SIG-M5 (cell line): ENCODE data around the gene FIZ1.
"Not testable (repeated sequence)": the region's sequence is repeated elsewhere in the genome, so short reads cannot be mapped to it uniquely, and the experiment has no call there.

ENCODE experiments used
- DNase-seq: peaks from one replicate; lab custom pipeline; 2025; lab: John Stamatoyannopoulos, UW

The FIZ1 gene

DNA sequence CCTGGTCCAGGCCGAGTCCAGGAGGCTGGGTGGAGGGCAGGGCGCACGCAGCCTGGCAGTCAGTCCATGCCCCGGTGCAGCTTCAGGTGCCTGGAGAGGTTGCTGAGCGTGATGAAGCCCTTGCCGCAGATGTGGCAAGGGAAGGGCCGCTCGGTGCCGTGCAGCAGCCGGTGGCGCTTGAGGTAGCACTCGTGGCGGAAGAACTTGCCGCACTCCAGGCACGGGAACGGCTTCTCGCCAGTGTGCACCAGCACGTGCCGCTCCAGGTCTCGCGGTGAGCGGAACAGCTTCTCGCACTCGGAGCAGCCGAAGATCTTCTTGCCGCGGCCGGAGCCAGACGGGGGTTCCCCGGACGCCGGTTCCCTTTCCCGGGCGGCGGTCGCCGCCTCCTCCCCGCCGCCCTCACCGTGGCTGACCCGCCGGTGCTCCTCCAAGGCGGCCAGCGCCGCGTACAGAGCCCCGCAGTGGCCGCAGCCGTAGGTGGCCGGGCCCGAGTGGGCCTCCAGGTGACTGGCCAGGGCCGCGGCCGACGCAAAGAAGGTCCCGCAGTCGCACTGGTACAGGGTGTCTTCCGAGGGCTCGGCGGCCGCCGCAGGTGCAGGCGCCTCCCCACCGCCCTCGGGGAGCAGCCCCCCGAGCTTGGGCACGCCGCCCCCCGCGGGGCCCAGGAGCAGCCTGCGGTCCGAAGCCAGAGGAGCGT, 6.8 kb downstream of the FIZ1 start:
- DNase-seq: no peak

DNA sequence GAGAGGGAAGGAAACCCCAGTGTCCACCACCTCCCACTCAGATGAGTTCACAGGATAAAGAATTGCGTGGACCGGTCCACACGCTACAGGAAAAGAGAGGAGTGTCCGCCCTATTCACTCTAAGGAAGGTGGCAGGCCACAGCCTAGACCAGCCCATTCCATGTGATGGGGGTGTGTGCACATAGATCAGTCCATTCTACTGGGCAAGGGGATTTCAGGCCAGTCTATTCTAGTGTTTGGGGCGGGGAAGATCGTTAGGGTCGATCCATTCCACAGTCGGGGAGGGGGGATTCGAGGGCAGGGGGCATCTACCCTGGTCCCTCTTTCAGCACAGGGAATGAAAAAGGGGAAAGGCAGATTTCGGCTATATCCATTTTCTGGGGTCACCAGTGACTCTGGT, 7.8 kb downstream of the FIZ1 start:
- no peak for DNase-seq

DNA sequence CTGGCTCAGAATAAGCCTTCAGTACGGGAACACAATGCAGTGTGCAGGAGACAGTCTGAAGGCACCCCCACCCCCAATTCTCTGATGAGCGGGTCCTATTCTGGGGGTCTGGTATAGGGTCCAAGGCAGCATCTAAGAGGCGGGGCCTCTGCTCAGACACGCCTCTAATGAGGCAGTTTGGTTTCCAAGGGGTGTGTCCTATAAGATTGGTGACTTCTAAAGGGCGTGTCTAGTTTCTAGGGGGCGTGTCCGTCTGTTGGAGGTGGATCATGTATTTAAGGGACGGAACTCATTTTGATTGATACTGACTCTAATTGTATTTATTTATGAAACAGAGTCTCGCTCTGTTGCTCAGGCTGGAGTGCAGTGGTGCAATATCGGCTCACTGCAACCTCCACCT, 8.7 kb downstream of the FIZ1 start:
- DNase-seq: no peak

DNA sequence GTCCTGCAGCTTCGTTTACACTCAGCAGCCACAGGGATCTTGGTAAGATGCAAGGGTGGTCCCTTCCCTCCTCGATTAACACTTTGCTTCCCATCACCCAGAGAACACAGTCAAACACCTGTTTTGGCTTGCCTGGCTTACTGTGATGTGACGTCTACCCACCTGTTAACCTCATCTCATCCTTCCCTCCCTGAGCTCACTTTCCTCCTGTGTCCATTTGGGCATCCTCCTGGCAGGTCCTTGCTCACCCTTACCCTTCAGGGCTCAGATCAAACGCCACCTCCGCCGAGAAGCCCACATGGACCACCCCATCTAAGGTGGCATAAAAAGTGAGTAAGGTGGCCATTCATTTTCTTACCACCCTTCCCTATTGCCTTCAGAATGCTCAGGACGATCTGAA, 9.2 kb downstream of the FIZ1 start:
- DNase-seq: no peak

DNA sequence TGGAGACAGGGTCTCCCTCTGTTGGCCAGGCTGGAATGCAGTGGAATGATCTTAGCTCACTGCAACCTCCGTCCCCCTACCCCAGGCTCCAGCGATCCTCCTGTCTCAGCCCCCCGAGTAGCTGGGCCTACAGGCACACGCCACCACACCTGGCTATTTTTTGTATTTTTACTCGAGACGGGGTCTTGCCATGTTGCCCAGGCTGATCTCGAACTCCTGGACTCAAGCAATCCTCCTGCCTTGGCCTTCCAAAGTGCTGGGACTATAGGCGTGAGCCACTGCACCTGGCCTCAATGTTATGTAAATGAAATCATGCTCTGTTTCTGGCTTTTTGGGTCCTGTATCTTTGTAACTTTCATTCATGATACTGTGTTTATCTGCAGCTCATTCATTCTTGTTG, 10.6 kb downstream of the FIZ1 start:
- no peak for DNase-seq

DNA sequence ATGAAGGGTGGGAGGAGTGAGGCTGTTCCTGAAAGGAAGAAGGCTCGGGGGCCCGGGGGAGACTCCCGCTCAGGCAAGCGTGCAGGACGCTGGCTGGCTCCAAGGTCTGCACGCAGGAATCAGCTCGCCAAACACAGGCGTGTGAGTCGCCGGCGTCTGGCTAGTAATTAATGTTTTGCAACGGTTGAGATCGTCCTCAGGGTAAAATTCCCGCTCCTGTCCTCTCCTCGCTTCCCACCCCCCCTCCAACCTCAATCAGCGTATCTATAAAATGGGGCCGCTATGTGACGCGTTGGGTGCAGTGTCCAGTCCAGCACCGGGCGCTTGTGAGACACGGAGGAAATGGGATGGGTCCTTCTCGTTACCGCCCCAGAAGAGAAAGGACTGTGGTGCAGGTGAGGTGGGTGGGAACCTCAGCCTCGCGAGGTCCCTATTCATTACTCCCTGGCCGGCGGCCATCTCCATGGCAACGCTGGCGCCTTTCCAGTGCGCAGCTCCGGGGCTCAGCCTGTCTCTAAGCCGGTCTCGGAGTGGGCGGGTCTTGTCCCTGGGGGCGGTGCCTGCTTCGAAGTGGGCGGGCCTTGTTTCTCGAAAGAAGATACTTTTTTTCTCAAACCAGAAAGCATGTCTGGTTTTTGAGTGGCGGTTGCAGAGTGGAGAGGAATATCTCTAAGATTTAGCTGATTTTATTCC, 12.2 kb downstream of the FIZ1 start:
- DNase-seq: peak; percentile 33

DNA sequence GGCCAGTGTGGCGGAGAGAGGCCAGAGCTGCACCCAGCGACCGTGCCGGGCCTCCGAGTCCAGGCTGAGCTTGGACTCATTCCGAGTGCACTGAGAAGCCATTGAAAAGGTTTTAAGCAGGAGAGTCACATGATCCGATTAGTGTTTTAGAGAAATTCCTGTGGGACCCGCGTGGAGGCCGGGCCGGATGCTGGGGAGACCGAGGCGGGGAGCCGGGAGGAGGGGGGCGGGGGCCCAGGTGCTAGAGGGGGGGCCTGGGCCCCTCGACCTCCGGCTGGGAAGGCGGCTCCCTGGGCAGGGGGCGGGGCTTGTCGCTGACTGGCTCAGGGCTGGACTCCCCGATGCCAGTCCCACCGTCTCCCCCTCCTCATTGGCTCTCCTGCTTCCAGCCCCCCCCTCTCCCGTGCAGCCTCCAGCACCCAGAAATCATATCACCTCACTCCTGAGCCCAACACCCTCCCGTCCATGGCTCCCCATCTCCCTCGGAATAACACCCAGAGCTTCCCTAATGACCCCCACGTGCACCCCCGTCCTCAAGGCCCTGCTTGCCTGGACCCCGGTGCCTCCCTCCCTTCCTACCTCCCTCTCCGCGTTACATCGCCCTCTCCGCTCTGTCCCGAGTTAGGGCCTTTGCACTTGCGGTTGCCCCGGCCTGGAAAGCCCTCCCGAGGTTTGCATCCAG, 13.5 kb downstream of the FIZ1 start:
- no peak for DNase-seq

DNA sequence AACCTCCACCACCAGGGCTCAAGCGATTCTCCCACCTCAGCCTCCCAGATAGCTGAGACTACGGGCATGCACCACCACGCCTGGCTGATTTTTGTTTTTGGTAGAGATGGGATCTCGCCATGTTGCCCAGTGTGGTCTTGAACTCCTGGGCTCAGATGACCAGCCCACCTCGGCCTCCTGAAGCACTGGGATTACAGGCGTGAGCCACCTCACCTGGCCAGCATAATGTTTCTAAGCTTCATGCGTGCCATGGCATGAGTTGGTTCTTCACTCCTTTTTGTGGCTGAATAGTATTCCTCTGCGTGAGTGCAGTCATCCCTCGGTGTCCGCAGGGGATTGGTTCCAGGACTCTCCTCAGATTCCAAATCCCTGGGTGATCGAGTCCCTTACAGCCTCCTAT, 14.4 kb downstream of the FIZ1 start:
- no peak for DNase-seq

DNA sequence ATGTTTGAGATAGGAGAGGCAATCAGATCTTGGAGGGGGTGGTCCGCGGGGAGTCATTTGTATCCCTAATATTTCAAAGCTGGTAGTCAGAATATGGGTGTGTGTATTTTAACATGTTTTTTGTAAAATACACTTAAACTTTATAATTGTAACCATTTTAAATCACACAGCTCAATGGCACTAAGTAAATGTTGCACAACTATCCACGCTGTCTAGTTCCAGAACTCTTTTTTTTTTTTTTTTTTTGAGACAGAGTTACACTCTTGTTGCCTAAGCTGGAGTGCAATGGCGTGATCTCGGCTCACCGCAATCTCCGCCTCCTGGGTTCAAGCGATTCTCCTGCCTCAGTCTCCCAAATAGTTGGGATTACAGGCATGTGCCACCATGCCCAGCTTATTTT, 15.4 kb downstream of the FIZ1 start:
- not testable (repeated sequence) for DNase-seq

DNA sequence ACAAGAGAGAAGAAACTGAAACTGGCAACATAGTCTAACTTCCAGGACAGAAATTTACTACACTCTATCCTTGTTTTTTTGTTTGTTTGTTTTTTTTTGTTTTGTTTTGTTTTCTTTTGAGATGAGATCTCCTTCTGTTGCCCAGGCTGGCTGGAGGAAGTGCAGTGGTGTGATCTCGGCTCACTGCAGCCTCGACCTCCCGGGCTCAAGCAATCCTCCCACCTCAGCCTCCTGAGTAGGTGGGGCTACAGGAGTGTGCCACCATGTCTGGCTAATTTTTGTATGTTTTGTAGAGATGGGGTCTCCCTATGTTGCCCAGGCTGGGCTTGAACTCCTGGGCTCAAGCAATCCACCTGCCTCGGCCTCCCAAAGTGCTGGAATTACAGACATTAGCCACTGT, 17.0 kb downstream of the FIZ1 start:
- not testable (repeated sequence) for DNase-seq

DNA sequence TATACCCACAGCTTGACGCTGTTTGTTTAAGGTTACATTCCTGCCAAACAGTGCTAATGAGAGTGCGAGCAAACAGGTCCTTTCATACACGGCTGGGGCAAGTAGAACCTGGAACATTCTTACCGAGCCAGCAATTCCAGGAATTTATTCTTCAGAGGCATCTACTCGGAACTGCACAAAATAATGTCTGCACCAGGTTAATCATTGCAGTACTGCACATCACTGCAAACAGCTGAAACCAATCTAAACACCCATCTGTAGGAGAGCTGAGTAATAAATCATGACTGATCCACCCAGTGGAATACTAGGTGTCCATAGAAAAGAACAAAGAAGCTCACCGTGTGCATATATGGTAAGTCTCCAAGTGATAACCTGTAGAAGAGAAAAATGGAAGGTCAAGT, 17.5 kb downstream of the FIZ1 start:
- DNase-seq: no peak

DNA sequence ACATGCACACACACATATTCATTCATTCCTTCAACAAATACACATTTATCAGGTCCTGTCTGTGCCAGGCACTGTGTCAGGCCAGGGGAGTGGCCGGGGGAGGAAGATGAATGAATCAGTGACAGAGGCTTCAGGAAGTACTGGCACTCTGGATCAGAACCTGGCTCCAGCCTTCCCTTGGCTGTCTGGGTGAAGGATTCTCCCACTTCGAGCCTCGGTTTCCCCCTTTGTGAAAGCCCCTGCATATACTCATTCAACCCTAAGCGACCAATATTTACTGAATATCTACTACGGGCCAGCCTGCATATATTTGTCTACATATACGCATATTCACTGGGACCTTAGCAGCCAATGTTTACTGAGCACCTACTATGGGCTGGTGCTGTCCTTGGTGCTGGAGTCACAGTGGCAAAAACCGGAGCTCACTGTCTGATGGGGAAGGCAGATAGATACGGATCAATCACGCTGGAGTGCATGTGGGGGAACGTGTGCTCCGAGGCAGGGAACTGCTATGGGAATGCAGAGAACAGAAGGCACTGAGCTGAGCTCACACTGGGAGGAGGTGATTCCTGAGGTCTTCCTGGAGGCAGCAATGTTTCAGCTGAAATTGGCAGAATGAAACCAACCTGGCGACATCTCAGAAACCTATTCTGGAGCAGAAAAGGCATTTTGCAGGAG, 18.0 kb downstream of the FIZ1 start:
- no peak for DNase-seq

DNA sequence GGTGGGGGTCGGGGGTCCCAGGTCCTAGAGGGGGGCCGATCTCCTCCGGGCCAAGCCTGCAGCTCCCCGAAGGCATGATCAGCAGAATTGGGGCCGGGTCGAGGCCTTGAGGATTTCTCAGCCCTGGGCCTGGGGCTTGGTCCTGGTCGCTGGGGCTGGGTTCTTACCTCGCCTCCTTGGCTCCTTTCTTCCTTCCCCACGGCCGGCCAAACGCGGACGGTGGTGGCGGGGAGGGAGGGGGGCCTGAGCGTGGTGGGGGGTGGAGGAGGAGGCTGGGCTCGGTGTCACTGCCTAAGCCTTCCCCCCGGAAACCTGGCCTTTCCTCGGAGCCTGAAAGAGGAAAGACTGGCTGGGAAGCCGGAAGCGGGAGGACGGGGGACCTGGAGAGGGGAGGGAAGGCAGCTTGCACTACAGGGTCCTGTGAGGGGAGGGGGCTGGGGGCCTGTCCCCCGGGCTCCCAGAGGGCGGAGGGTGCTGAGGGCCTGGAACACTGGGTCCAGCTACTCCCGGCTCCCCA, 18.6 kb downstream of the FIZ1 start, which contains the start of gene ZNF579:
Gene ZNF579 (minus strand): TSS at position 221 of the 517 bp plus-strand sequence. CDS start 1,209 bp downstream, outside the sequence.
- DNase-seq: no peak

DNA sequence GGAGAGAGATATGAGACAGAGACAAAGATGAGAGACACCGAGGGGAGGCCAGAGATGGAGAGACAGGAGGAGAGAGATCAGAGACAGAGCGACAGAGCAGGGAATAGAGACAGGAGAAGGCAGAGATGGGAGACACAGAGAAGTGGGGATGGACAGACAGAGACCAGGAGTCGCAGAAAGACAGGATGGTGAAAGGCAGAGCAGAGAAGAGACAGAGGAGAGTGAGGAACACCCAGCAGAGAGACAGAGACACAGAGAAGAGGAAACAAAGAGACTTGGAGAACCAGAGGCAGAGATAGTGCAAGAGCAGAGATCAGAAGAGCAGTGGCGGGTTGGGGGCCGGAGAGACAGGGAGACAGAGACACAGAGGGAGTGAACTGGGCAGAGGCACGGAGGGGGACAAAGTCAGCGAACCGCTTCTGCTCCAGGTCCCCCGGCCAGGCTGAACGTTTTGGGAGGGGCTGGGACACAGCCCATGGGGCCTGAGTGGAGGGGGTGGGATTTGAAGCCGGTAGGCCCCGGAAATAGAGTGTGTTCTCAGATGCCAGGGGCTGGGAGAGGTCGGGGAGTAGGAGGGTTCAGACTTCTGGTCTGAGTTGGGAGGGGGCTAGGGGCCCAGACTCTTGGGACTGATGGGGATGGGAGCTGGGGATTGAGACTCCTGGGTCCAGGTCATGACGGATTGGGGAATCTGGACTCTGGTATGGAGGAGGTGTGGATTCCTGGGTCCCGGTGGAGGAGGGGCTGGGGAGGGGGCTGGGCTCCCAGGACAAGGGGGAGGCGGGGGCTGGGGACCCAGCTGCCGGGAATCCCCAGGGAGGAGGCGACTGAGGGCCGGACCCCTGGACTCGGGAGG, 19.3 kb downstream of the FIZ1 start:
- no peak for DNase-seq

DNA sequence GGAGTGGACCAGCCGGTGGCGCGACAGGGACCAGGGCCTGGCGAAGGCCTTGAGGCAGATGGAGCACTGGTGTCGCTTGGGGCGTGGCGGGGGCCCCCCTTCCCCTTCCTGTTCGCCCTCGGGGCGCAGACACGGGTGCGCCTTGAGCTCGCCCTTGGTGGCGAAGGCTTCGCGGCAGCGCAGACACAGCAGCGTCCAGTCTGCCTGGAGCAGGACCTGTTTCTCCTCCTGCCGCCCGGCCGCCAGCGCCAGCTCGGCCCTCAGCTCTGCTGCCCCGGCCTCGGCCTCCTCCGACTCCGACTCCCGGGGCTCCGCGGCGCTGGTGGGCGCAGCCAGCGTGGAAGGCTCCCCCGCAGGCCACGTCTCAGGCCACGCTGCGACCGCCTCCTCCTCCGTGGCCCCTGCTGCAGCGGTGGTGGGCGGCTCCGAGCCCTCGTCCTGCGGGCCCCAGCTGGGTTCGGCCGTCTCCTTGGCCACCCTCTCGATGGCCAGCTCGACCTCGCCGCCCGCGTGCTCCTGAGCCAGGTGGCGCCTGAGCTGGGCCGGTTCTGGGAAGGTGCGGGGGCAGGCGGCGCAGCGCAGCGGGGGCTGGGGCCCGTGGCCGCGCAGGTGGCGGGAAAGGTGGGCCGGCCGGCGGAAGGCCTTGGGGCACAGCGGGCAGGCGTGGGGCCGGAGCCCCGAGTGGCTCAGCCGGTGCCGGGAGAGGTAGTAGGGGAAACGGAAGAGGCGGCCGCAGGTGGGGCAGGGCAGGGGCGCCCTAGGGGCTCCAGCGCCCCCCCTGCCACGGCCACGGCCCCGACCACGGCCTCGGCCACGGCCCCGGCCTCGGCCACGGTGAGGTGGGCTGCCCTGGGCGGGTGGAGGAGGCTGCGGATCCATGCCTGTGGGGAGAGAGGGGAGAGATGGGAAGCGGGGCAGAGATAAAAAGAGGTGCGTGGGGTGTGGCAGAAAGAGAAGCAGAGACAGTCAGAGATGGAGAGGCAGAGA, 20.3 kb downstream of the FIZ1 start:
- DNase-seq: no peak

DNA sequence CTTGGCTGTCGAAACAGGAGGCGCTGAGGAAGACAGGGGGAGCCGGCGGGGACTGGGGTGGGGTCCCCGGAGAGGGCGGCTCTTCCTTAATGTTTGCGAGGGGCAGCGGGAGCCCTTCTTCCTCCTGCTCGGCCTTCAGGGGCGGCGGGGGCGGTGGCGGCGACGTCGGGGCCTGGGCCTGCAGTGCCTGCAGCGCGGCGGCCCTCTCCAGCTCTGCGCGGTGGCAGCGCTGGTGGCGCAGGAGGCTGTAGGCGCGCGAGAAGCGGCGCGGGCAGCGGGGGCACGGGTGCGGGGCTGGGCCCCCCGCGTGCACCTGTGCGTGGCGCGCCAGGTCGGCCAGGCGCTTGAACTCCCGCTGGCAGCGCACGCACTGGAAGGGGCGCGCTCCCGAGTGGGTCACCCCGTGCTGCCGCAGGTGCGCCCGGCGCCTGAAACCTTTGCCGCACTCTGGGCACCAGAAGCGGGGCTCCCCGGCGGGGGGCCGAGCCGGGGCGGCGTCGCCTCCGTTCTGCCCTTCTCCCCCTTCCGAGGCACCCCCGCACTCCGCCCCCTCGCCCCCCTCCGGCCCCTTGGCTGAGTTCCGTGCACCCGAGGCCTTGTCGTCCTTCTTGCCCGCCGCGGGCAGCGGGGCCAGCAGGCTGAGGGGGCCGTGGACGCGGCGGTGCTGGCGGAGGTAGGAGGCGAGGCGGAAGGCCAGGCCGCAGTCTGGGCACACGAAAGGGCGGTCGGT, 21.1 kb downstream of the FIZ1 start:
- DNase-seq: no peak

DNA sequence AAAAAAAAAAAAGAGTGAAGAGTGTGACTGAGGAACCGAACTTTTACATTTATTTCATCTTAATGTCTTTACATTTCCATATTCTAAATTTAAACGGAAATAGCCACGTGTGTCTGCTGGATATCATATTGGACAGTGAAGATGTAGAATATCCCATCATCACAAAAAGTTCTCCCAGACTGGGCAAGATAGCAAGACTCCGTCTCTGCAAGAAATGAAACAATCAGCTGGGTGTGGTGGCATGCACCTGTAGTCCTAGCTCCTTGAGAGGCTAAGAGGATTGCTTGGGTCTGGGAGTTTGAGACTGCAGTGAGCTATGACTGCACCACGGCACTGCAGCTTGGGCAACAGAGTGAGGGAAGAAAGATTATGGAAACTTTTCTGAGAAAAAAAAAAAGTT, 22.6 kb downstream of the FIZ1 start:
- DNase-seq: no peak

DNA sequence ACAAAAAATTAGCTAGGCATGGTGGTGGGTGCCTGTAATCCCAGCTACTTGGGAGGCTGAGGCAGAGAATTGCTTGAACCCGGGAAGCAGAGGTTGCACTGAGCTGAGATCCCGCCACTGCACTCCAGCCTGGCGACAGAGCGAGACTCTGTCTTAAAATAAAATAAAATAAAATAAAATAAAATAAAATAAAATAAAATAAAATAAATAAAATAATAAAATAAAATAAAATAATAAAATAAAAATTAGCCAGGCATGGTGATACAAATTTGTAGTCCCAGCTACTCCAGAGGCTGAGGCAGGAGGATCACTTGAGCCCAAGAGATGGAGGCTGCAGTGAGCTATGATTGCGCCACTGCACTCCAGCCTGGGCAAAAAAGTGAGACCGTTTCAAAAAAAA, 25.4 kb downstream of the FIZ1 start:
- DNase-seq: not testable (repeated sequence)

DNA sequence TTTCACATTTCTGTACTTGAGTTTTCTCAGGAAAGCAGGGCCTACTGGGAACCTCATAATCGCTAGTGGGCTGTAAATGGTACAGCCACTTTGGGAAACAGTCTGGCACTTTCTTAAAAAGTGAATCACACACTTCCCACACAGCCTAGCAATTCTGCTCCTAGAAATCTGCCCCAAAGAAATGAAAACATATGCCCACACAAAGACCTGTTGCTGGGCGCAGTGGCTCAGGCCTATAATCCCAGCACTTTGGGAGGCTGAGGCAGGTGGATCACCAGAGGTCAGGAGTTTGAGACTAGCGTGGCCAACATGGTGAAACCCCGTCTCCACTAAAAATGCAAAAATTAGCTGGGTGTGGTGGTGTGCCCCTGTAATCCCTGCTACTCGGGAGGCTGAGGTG, 29.8 kb downstream of the FIZ1 start:
- DNase-seq: not testable (repeated sequence)
